ENCODE measurements around the gene PLB1. TPM values are rescaled to one million over a fixed set of nuclear protein-coding genes. Genes with fewer than 3 reads are reported as not detected.

Gene PLB1
- total and polyA plus RNA-seq, 2 experiments from 2014 or later = 0.11 to 0.44 TPM

- H3K36me3 ChIP-seq (ENCODE audit: low read depth) = no peaks in the 10 kb centered on the region
- no peaks in the 10 kb centered on the region for H3K27me3 ChIP-seq (replicated peaks; ENCODE audit: insufficient read depth)
Observed at GRCh38 chr2:28620291-28620793, 124.5 kb downstream of the PLB1 start.

GRCh38 chr2:28620801-28621171 lies 124.9 kb downstream of the PLB1 start:
- no peaks in the 10 kb centered on the region for H3K9me2 ChIP-seq (ENCODE audit: insufficient read depth)
- TF ChIP-seq EZH2phosphoT487 (IDR thresholded peaks at IDR 0.05; ENCODE audit: insufficient read depth, low read depth) = no peak
- H3K9ac ChIP-seq = peak overlapping the region; percentile 63
- 0 out of 2 replicates have a peak, but pooled peaks cover 6% of the 10 kb centered on the region for H3F3A ChIP-seq (ENCODE audit: insufficient read depth)
- H4K20me1 ChIP-seq (ENCODE audit: insufficient read depth) = no peaks in the 10 kb centered on the region
- H3K4me1 ChIP-seq (ENCODE audit: insufficient read depth) = peaks cover 10% of the 10 kb centered on the region
- H3K4me2 ChIP-seq (ENCODE audit: unreplicated experiment) = no peak overlapping the region
- no peak overlapping the region for H3K4me3 ChIP-seq
- no peaks in the 10 kb centered on the region for H3K79me2 ChIP-seq (ENCODE audit: insufficient read depth)
- no peaks in the 10 kb centered on the region for H3K36me3 ChIP-seq (ENCODE audit: low read depth)
- no peak for DNase-seq
- H3K27me3 ChIP-seq (replicated peaks; ENCODE audit: insufficient read depth) = no peaks in the 10 kb centered on the region
- no peak overlapping the region for H2AFZ ChIP-seq
- H3K9me3 ChIP-seq (ENCODE audit: low read depth) = no peaks in the 10 kb centered on the region
- peak overlapping the region; percentile 78; the same call in 1 of the 2 replicates for H3K27ac ChIP-seq
- in situ Hi-C loops (cut with MboI) = no loop called here
- 90% methylated on average over 4 of the region's 4 CpGs for WGBS, 2 experiments (ENCODE audit: low coverage in 1 of 2, low lambda C conversion rate in 2 of 2, missing lambda C conversion rate in 2 of 2)

More at GRCh38 chr2:28620291-28620793, 124.5 kb downstream of the PLB1 start:
- WGBS, 2 experiments (ENCODE audit: low coverage in 1 of 2, low lambda C conversion rate in 2 of 2, missing lambda C conversion rate in 2 of 2) = 78 to 87% methylated on average over 5 of the region's 5 CpGs
- Histone ChIP-seq H3K79me2 (ENCODE audit: insufficient read depth) (no peaks in the 10 kb centered on the region), H3K4me3 (no peak overlapping the region), H3K9me3 (ENCODE audit: low read depth) (no peaks in the 10 kb centered on the region), H3K4me2 (ENCODE audit: unreplicated experiment) (no peak overlapping the region), H3F3A (ENCODE audit: insufficient read depth) (0 out of 2 replicates have a peak, but pooled peaks cover 6% of the 10 kb centered on the region), H4K20me1 (ENCODE audit: insufficient read depth) (no peaks in the 10 kb centered on the region), H3K9ac (no peak overlapping the region), H3K9me2 (ENCODE audit: insufficient read depth) (no peaks in the 10 kb centered on the region), H2AFZ (no peak overlapping the region), H3K4me1 (ENCODE audit: insufficient read depth) (peaks cover 10% of the 10 kb centered on the region), H3K27ac (no peak overlapping the region)
- no peak for DNase-seq
- TF ChIP-seq EZH2phosphoT487 (IDR thresholded peaks at IDR 0.05; ENCODE audit: insufficient read depth, low read depth) (no peak), EZH2 (IDR thresholded peaks at IDR 0.05; ENCODE audit: insufficient read depth, poor library complexity, severe bottlenecking) (no peak)
- in situ Hi-C loops (cut with MboI) = no loop called here

DNA sequence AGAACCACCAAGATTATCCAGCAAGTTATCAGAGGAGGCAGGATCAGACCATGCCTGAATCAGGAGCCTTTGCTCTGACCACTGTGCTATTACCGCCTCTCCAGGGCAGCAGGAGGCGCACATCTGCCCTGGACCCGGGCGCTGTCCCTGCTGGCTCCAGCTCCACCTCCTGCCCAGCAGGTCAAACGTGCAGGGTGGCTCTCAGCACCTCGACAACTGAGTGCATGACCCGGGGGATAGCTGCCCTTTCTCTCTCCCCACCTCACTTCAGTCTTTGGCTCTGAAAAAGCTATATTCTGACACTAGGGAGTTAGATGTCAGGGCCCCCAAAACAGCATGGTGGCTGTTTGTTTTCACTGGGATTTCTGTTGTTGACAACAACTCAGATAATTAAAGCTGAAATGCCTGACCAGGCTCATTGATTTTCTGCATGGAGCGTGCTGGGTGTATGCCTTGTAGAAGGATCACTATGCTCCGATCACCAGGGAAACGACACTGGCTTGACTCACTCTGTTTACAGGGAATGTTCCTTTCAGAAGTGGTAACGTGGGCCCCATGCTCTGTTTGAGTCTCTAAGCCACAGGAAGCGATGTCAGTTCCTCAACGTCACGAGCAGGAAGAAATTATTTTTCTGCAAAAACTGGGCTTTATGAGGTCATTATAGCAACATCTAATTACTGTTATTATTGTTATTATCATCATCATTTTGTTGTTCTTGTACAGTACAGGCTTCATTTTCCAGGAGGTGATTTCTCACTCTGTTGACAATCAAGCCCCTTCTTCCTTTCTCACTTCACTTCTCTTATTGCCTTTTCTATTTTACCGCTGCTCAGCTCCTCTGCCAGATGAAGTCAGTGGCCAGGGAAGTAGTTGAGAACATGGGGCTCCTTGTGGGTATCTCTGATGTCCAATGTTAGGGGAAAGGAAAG lies 125.6 kb downstream of the PLB1 start:
- in situ Hi-C loops (cut with MboI) = no loop called here
- Histone ChIP-seq H3K79me2 (ENCODE audit: insufficient read depth) (no peaks in the 10 kb centered on the region), H3K36me3 (ENCODE audit: low read depth) (no peaks in the 10 kb centered on the region), H3F3A (ENCODE audit: insufficient read depth) (0 out of 2 replicates have a peak, but pooled peaks cover 6% of the 10 kb centered on the region), H3K9ac (peak overlapping the region; percentile 63), H3K9me3 (ENCODE audit: low read depth) (no peaks in the 10 kb centered on the region), H3K9me2 (ENCODE audit: insufficient read depth) (no peaks in the 10 kb centered on the region), H2AFZ (peak overlapping the region; percentile 88), H4K20me1 (ENCODE audit: insufficient read depth) (no peaks in the 10 kb centered on the region), H3K27me3 (replicated peaks; ENCODE audit: insufficient read depth) (no peaks in the 10 kb centered on the region), H3K4me1 (ENCODE audit: insufficient read depth) (peaks cover 10% of the 10 kb centered on the region), H3K4me3 (no peak overlapping the region), H3K4me2 (ENCODE audit: unreplicated experiment) (peak overlapping the region; percentile 43), H3K27ac (peak overlapping the region; percentile 78)
- DNase-seq = peak; percentile 97
- 24 to 26% methylated on average over 15 of the region's 15 CpGs for WGBS, 2 experiments (ENCODE audit: low coverage in 1 of 2, low lambda C conversion rate in 2 of 2, missing lambda C conversion rate in 2 of 2)
- TF ChIP-seq EZH2phosphoT487 (IDR thresholded peaks at IDR 0.05; ENCODE audit: insufficient read depth, low read depth) = no peak
- no peak for TF ChIP-seq EZH2 (IDR thresholded peaks at IDR 0.05; ENCODE audit: insufficient read depth, poor library complexity, severe bottlenecking)

- no peak overlapping the region for H3K4me3 ChIP-seq
- no peak for DNase-seq
Observed at GRCh38 chr2:28622101-28622499, 126.2 kb downstream of the PLB1 start.

More at GRCh38 chr2:28622101-28622499, 126.2 kb downstream of the PLB1 start:
- no peak for TF ChIP-seq EZH2phosphoT487 (IDR thresholded peaks at IDR 0.05; ENCODE audit: insufficient read depth, low read depth)
- no peak for TF ChIP-seq EZH2 (IDR thresholded peaks at IDR 0.05; ENCODE audit: insufficient read depth, poor library complexity, severe bottlenecking)
- WGBS, 2 experiments (ENCODE audit: low coverage in 1 of 2, low lambda C conversion rate in 2 of 2, missing lambda C conversion rate in 2 of 2) = 55 to 79% methylated on average over 2 of the region's 2 CpGs
- no peaks in the 10 kb centered on the region for H3K79me2 ChIP-seq (ENCODE audit: insufficient read depth)
- no peaks in the 10 kb centered on the region for H4K20me1 ChIP-seq (ENCODE audit: insufficient read depth)
- peak overlapping the region; percentile 56 for H3K9ac ChIP-seq
- H3K4me2 ChIP-seq (ENCODE audit: unreplicated experiment) = peak overlapping the region; percentile 43
- H3F3A ChIP-seq (ENCODE audit: insufficient read depth) = 0 out of 2 replicates have a peak, but pooled peaks cover 6% of the 10 kb centered on the region
- H3K9me3 ChIP-seq (ENCODE audit: low read depth) = no peaks in the 10 kb centered on the region
- H3K27me3 ChIP-seq (replicated peaks; ENCODE audit: insufficient read depth) = no peaks in the 10 kb centered on the region
- in situ Hi-C loops (cut with MboI) = no loop called here
- peak overlapping the region; percentile 78 for H3K27ac ChIP-seq
- no peaks in the 10 kb centered on the region for H3K36me3 ChIP-seq (ENCODE audit: low read depth)
- peaks cover 15% of the 10 kb centered on the region for H3K4me1 ChIP-seq (ENCODE audit: insufficient read depth)
- peak overlapping the region; percentile 88 for H2AFZ ChIP-seq
- no peaks in the 10 kb centered on the region for H3K9me2 ChIP-seq (ENCODE audit: insufficient read depth)
